RWPE1 (cell line): Measurements from ENCODE around the gene BEAN1.

Experiments
- CTCF ChIA-PET: fragments of 350-600 bp; sonication (Branson Sonifier 250); formaldehyde crosslinking; extraction: SDS; loops from one replicate; lab custom pipeline; 2021; lab: Yijun Ruan, JAX
- POLR2A ChIA-PET: fragments of 400-600 bp; formaldehyde crosslinking; extraction: SDS; loops from one replicate; lab custom pipeline; 2020; ENCODE audit warnings: antibody characterized with exemption; ENCODE audit not compliant: low non-redundant PET; lab: Yijun Ruan, JAX
- DNase-seq: peaks from one replicate; pipeline ENCODE4 v3.0.0; 2012; ENCODE audit warnings: low spot score
- H3K27ac ChIP-seq: fragments of 450-650 bp; 2 replicates; pipeline ENCODE4 v1.5.1; 2017
- CTCF ChIP-seq: fragments of 450-650 bp; conservative IDR thresholded peaks from 2 replicates; pipeline ENCODE4 v1.5.1; 2017; ENCODE audit warnings: low read depth, mild to moderate bottlenecking

BEAN1 gene

GRCh38 chr16:66387817-66388332 is 39.2 kb upstream of the BEAN1 start:
- TF ChIP-seq CTCF, result no peak
- CTCF ChIA-PET, result no interaction called here
- no peak overlapping the region for H3K27ac ChIP-seq
- no peak for DNase-seq
- POLR2A ChIA-PET, result no interaction called here

GRCh38 chr16:66388350-66389139 is 38.5 kb upstream of the BEAN1 start:
- no peak for TF ChIP-seq CTCF
- ChIA-PET CTCF (no interaction called here), POLR2A (no interaction called here)

GRCh38 chr16:66389256-66390176 is 37.6 kb upstream of the BEAN1 start:
- TF ChIP-seq CTCF, result no peak
- ChIA-PET POLR2A (no interaction called here), CTCF (no interaction called here)
- DNase-seq, result no peak
- no peak overlapping the region for H3K27ac ChIP-seq

More at GRCh38 chr16:66388350-66389139, 38.5 kb upstream of the BEAN1 start:
- H3K27ac ChIP-seq, result no peak overlapping the region
- DNase-seq, result no peak

GRCh38 chr16:66390346-66391108 is 36.6 kb upstream of the BEAN1 start:
- ChIA-PET CTCF (no interaction called here), POLR2A (no interaction called here)
- no peak for TF ChIP-seq CTCF
- no peak for DNase-seq
- no peak overlapping the region for H3K27ac ChIP-seq

GRCh38 chr16:66391726-66392670 is 35.1 kb upstream of the BEAN1 start:
- CTCF ChIA-PET, result interaction anchor here (0.5 to 0.6 kb wide), 3 partner anchors 28 to 161 kb away, joined by 3 to 4 read pairs (median 3); no protein-coding TSS in a partner anchor
- TF ChIP-seq CTCF, result no peak
- POLR2A ChIA-PET, result interaction anchor here (0.6 kb wide), 1 partner anchor 235 kb away, joined by 3 read pairs; no protein-coding TSS in a partner anchor
- no peak overlapping the region for H3K27ac ChIP-seq
- DNase-seq, result no peak
